Measurements from ENCODE around the gene NCS1.

GRCh38 chr9:130149654-130150286 lies 22.4 kb upstream of the NCS1 start:
- no peak for TF ChIP-seq CTCF (IDR thresholded peaks at IDR 0.05; ENCODE audit: low read depth, low read length)
- TF ChIP-seq EZH2phosphoT487 (IDR thresholded peaks at IDR 0.05; ENCODE audit: low read depth), result no peak
